GM12801 (cell line): Measurements from ENCODE around the gene SAG.

Source experiments
- TF ChIP-seq, protein P1 (sequence below): IDR thresholded peaks from one replicate; pipeline ENCODE4 v1.5.1; 2011; ENCODE audit warnings: control low read depth; ENCODE audit not compliant: insufficient read length; ENCODE audit errors: extremely low read depth

SAG gene

DNA sequence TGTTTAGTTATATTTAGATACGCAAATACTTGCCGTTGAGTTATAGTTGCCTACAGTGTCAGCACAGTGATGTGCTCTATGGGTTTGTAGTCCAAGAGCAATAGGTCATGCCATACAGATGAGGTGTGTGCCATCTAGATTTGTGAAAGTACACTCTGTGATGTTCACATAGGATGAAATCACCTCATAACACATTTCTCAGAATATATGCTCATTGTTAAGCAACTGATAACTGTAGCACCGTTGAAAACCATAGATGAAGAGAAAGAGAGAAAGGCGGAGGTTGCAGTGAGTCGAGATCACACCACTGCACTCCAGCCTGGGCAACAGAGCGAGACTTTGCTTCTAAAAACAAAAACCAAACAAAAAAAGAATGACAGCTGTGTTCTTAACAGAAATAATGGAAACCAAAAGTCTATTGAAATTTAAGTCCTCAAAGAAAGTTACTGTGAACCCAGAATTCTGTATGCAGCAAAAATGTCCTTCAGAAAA lies 56.2 kb downstream of the SAG start:
- TF ChIP-seq, protein P1, sequence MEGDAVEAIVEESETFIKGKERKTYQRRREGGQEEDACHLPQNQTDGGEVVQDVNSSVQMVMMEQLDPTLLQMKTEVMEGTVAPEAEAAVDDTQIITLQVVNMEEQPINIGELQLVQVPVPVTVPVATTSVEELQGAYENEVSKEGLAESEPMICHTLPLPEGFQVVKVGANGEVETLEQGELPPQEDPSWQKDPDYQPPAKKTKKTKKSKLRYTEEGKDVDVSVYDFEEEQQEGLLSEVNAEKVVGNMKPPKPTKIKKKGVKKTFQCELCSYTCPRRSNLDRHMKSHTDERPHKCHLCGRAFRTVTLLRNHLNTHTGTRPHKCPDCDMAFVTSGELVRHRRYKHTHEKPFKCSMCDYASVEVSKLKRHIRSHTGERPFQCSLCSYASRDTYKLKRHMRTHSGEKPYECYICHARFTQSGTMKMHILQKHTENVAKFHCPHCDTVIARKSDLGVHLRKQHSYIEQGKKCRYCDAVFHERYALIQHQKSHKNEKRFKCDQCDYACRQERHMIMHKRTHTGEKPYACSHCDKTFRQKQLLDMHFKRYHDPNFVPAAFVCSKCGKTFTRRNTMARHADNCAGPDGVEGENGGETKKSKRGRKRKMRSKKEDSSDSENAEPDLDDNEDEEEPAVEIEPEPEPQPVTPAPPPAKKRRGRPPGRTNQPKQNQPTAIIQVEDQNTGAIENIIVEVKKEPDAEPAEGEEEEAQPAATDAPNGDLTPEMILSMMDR, result no peak

DNA sequence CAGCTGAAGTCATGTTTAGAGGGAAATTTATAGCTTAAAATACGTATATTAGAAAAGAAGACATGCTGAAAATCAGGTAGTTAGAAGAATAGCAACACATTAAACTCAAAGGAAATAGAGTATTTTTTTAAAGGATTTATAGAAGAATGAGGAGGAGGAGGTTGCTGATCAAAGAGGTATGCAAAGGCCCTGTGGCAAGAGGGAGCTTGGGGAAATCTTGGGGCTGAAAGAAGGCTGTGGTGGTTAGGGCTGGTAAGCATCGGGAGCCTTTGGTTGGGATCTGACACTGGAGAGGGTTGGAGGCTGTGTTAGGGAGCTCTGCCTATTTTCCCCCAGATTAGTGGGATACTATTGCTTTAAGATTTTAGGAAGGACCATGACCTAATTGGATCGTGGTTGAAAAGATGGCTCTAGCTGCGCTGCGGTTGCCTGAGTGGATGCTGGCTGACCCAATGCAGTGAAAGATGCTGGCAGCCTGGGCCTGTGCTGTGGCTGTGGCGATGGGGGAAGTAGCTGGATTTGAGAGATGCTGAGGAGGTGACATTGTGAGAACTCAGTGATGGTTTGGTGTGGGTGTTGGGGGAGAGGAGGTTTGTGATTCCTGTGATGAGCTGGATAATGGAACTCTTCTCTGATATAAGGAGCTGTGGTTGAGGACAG lies 58.4 kb downstream of the SAG start:
- TF ChIP-seq, protein P1, result no peak

DNA sequence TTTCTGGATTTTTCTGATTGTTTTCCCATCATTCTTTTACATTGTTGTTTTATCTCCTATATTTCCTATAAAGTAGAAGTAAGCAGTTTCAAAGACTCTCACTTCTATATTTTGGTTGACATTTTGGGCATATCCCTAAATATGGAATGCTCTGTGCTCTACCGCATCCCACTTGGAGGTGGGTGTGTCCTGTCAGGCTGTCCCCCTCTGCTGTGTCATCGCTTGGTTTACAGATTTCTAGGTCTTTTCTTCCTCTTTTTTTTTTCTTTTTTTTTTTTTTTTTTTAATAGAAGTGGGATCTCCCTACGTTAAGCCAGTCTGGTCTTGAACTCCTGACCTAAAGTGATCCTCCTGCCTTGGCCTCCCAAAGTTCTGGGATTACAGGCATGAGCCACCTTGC lies 60.0 kb downstream of the SAG start:
- TF ChIP-seq, protein P1, result no peak

DNA sequence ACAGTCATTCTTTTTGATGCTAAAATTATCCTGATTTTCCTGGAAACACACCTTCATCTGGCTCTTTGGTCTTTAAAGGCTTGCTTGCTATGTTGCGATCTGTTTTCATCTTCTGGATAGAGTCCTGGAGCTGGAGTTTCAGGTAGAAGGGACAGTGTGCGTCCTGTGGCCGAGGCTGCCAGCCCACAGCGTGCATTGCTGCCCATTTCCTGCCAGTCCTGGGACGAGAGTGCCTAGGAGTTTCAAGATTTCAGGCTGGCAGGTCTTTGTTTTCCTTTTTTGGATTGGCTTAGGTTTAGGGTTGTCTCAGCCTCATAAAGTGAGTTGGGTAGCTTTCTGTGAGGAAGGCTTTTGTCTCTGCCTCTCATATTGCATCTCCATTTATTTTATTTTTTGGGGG lies 61.1 kb downstream of the SAG start:
- TF ChIP-seq, protein P1, result no peak

DNA sequence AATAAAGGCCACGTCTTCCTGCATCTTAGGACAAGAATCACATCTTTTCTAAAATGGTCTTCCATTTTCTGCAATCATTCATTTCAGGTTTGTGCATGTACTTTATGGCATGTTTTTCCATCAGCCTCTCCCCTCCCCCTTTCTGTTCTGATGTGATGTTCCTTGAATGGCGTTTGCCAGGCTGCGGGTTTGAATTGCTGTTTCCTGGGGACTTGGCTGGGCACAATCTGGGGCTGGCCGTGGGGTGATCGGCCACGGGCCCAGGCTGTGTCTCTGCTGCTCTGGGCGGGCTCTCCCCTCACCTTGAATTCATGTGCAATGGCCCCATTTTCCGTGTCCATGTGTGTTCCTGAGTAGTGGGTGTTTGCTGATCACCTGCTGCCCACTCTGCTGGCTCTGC lies 61.8 kb downstream of the SAG start:
- TF ChIP-seq, protein P1, result no peak

DNA sequence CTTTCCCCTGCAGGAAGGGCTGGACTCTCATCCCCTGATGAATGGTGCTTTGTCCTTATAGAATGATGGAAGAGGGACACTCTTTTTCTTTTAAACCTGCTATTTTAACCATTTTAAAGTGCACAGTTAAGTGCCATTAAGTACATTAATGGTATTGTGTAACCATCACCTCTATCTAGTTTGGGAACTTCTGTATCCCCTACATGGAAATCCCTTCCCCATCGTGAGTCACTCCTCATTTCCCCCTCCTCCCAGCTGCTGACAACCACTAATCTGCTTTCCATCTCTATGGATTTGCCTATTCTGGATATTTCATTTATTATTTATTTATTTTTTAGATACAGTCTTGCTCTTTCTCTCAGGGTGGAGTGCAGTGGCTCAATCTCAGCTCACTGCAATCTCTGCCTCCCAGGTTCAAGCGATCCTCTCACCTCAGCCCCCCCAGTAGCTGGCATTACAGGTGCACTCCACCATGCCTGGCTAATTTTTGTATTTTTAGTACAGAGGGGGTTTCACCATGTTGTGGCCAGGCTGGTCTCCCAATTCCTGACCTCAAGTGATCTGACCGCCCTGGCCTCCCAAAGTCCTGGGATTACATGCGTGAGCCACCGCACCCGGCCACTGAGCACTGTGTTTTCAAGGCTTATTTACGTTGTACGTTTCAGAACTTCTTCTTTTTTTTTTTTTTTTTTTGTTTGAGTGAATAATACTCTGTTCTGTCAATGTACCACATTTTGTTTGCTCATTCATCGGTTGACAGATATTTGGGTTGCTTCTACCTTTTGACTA lies 62.5 kb downstream of the SAG start:
- TF ChIP-seq, protein P1, result no peak

DNA sequence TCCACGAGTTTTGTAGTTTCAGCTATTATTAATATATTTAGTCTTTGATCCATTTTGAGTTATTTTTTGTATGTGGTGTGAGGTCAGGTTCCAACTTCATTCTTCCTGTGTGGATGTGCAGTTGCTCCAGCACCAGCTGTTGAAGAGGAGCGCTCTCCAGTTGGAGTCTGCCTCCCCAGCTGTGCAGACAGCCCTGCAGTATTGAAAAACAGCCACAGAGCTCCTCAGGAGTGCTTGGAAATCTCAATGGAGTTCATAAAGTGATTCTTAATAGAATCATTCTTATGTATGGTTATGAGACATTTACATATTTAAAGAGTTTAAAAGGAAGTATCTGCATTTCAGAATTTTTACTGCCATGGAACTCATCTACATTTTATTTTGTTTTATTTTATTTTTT lies 64.0 kb downstream of the SAG start:
- TF ChIP-seq, protein P1, result no peak
